DMS 273 (cell line): Measurements from ENCODE around the gene PHYHD1.
"Not testable (repeated sequence)": the region's sequence is repeated elsewhere in the genome, so short reads cannot be mapped to it uniquely, and the experiment has no call there.

Source experiments
- DNase-seq: peaks from one replicate; lab custom pipeline; 2025; ENCODE audit not compliant: unreplicated experiment; lab: John Stamatoyannopoulos, UW

The PHYHD1 gene

DNA sequence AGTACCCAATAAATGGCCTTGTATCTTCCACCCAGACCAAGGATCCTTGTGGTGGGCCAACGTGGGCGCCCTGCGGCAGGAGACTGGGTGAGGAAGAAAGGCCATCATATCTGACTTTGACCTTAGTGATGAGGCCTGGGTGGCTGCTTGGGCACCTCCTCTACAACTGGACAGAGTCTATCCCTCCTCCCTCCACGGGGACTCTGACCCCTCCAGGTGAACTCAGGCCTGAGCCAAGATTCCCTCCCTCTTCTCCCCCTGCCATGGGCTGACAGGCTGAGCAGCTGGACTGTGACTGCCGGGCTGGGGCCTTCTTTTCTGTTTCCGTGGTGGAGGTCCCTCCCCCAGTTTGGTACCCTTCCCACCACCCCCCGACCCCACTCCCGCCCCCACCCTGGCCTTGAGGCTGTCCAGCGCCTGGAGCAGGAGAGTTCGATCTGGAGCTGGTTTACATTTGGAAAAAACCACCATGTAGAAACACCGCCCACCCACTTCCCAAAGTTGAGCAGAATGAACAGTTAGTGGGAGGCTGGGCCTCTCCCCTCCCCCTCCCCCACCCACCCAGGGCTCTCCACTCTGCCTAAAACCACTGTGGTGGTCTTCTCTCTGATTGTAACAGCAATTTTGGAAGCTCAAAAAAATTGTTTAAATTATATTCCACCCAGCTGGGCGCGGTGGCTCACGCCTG, 1.2 kb upstream of the PHYHD1 start:
- no peak for DNase-seq

GRCh38 chr9:128921881-128922763, 1.3 kb downstream of the PHYHD1 start:
- DNase-seq: peak; percentile 71

DNA sequence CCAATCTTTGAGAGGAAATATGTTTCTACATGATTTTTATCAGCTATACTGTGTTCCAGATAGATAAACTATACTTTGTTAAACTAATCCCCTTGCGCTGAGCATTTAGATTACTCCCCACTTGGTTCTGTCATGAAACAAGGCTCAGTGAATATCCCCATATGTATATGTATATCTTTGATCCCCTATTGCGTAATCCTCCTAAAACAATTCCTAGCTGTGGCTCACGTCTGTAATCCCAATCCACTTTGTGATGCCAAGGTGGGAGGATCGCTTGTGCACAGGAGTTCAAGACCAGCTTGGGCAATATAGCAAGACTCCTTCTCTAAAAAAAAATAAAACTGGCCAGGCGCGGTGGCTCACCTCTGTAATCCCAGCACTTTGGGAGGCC, 2.7 kb downstream of the PHYHD1 start:
- DNase-seq: no peak

DNA sequence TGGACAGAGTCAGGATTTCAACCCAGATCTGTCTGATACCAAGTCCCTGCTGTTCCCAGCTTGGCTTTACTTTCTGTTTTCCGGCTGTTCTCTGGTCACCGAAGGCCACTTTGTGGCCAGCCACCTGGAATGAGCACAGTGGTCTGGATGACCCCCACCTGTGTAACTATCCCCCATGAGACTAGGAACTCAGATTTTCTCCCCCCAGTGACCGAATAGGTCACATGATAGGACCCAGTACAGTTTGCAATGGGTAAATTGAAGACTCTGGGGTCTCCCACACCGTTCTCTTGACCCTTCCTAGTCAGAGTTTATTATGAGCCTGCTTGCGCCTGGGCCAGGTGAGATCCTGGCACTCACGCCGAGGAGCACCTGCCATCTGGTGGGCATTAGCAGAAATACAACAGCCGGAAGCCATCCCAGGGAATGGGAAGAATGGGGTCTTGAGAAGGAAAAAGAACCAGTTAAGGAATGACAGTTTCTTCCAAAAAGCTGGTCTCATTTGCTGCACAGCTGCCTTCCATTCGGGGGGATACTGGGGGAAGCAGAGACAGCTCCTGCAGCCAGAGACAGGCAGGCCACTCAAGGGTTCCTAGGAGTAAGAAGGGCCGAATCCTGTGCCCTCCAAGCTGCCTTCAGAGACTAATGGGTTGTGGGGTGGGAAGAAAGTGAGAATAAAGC, 7.1 kb downstream of the PHYHD1 start:
- DNase-seq: peak; percentile 79

DNA sequence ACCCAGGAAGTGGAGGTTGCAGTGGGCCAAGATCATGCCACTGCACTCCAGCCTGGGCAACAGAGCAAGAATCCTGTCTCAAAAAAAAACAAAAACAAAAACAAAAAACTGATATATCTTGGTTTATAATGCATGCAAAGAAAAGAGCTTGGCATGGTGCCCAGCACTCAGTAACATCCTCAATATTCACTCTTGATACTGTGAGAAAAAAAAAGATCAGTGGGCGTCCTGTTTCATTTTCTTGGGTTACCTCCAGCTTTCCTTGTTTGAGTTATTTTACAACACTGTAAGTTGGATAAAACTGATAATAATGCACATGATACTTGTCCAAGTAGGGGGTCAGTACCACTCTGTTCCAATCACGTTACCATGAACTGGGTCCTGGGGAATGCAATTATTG, 7.8 kb downstream of the PHYHD1 start:
- no peak for DNase-seq

DNA sequence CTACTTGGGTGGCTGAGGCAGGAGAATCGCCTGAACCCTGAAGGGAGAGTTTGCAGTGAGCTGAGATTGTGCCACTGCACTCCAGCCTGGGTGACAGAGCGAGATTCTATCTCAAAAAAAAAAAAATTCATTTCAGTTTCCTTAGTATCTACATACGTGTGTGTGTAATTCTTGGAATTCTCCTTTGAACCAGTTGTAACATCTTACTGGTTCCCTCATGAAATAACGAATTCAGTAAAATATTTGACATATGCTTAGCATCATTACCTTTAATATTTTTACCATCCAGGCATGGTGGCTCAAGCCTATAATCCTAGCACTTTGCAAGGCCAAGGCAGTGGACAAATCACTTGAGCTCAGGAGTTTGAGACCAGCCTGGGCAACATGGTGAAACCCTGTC, 8.8 kb downstream of the PHYHD1 start:
- DNase-seq: no peak

DNA sequence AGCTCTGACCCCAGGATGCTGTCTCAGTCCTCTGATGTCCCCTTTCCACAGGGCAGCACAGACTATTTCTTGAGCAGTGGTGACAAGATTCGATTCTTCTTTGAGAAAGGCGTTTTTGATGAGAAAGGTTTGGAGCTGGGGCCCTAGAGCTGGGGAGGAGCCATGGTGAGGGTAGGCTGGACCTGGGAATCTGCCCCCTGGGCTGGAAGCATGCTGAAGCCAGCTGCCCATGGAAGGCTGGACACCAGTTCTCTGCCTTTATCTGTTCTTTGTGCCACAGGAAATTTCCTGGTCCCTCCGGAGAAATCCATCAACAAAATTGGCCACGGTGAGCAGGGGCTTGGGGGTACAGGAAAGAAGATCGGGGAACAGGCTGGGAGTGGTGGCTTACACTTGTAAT, 12.9 kb downstream of the PHYHD1 start:
- no peak for DNase-seq

GRCh38 chr9:128936171-128936865, 15.5 kb downstream of the PHYHD1 start:
- no peak for DNase-seq

DNA sequence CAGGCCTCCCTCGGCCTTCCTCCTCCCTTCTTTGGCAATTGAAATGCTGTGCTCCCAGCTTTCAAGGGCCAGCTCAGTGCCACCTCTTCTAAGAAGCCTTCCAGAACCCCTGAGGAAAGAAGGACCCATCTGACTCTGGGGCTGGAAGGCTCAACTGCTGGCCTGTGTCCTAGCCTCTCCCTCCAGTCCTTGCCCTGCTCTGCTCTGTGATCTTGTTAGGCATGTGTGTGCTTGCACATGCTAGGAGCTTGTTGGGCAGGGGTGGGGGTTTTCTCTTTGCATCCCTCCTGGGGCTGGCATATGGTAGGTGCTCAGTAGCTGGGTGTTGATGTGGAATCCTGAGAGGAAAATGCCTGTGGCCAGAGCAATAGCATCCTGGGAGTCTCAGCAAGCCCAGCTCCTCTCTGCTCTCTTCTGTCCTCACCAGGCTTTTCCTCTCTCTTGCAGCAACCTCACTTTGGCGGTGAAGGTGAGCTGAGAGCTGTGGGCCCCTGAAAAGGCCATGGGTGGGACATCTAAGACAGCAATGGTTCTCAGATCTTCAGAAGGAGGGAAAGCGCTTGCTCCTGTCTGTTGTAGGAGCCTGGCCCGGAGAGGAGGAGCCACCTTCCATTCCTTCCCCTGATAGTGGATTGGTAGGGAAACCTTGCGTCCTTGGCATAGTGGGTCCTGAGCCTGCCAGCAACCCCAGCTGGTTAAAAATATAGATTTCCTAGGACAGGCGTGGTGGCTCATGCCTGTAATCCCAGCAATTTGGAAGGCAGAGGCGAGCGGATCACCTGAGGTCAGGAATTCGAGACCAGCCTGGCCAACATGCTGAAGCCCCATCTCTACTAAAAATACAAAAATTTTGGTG, 16.8 kb downstream of the PHYHD1 start:
- peak; percentile 26 for DNase-seq

GRCh38 chr9:128940271-128940921, 19.6 kb downstream of the PHYHD1 start:
- DNase-seq: peak; percentile 27

GRCh38 chr9:128940946-128941755, 20.4 kb downstream of the PHYHD1 start:
- no peak for DNase-seq

DNA sequence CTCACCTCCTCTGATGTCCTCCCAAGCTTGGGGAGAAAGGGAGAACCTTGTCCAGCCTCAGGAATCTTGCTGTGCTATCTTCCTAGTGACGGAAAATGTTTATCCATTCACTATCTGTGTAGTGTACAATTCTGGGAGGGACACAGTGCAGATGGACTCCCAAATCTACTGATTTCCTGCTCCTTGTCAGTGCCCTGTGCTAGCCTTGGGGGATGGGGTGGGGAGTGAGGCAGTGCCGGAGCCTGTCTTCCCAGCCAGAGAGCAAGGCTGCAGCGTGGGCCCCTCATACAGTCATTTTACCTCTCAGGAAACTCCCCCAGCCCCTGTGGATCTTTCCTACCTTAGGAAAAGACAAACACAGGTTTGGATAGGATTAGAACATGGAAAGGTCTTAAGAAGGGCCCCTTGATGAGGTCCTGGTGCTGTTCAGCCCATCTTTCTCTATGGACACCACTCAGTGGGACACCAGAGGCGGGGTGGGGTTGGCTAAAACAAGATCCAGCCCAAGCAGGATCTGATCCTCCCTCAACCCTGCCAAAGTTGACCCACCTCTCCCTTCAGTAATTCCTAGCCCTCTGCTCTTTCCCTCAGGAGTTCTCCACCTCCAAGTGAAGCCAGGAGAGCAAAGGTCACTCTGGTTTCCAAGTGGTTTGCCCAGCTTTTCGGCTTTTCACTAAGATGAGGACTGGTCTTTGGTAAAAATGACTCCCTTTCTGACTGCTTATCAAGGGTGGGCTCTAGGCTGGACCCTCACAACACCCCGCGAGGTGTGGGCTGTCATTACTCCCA, 23.2 kb downstream of the PHYHD1 start:
- DNase-seq: no peak

DNA sequence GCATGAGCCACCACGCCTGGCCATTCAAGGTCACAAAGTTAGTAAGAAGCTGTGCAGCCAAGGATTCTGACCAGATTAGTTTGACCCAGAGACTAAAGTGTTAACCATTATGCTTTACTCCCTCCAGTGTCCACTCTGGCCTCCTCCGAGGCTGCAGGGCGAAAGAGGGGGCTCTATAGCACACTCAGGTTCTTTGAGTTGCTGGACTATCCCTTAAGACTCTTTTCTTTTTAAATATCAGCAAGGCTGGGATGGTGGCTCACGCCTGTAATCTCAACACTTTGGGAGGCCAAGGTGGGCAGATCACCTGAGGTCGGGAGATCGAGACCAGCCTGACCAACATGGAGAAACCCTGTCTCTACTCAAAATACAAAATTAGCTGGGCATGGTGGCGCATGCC, 24.2 kb downstream of the PHYHD1 start:
- not testable (repeated sequence) for DNase-seq

DNA sequence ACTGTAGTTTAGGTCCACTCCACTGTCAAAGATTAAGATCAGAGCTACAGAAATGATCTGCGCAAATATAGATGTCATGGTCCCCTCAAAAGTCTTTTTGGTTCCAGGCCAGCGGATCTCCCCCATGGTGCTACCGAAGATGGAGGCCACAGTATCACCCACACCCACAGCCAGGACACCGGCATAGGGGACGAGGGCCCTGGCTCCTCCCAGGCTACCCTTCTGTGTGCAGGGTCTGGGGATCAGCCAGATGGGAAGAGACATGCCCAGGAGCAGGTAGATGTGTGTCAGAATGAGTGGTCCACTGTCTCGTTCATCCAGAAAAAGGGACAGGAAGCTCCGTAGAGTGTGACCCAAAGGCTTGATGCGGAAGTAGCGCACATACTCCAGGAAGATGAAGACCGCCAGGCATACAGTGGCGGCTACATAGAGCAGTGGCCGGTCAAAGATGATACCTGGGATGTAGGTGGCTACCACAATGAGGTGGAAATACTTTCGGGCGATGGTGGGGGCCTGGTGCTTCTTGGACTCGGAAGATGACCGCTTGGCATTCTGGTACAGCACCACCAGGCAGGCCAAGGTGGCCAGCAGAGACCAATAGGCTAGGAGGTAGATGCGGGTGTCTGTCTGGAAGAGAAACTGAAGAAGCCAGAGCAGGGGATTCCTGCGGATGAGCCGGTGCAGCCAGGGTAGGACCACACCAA, 25.2 kb downstream of the PHYHD1 start:
- DNase-seq: no peak

- DNase-seq: peak; percentile 49
Observed at GRCh38 chr9:128946571-128947276, 25.9 kb downstream of the PHYHD1 start.

GRCh38 chr9:128947277-128947526, 26.4 kb downstream of the PHYHD1 start:
- no peak for DNase-seq
